SK-MEL-5 (cell line): ENCODE measurements around the gene PIK3R4. TPM values are rescaled to one million over a fixed set of nuclear protein-coding genes. Genes with fewer than 3 reads are reported as not detected.

Experiments
- DNase-seq: peaks from one replicate; pipeline ENCODE4 v3.0.0-alpha.2; 2016; ENCODE audit warnings: low read depth, low spot score
- in situ Hi-C: cut with HindIII; loops from 2 replicates; pipeline ENCODE4 v1.10.0; 2016; ENCODE audit warnings: low sequenced_read_pairs, high pct_unique_total_duplicates, low pct_unique_long_range_greater_than_20kb
- total RNA-seq: library from RNA; depleted of rRNA; stranded (reverse); fragments of >200 nt; shearing (Covaris generic); gene quantifications from 2 replicates; pipeline ENCODE4 v1.2.3, GENCODE V29; 2014; rRNA removed

PIK3R4 gene
- total RNA-seq, 1 experiment from 2014 or later, result 44.6 TPM

DNA sequence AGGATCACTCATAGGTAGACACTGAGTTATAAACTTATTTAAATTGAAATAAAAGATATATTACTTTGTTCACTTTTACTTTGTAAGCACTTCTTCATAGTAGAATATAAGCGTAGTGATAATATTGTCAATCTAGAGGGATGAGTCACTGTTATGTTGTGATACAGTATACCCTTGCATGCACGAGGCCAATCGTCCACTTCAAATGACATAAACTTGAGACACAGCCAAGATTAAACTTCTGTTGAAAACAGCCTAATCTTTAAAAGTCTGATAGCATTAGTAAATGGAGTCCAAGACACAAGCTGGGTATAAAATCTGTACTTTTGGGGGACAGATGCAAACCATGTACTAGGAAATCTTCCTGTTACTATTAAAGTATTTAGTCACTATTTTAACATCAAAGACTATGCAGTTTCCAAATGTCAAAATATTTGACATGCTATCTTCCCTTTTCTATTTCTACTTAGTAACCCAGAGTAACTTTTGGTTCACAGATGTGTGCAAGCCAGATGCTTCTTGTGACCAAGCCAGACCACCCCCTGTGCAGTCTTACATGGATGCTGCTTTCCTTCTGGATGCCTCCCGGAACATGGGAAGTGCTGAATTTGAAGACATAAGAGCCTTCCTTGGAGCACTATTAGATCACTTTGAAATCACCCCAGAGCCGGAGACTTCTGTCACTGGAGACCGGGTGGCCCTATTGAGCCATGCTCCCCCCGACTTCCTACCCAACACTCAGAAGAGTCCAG, 85.3 kb downstream of the PIK3R4 start:
- in situ Hi-C loops, result no loop called here
- DNase-seq, result no peak

GRCh38 chr3:130659911-130660310, 86.7 kb downstream of the PIK3R4 start:
- in situ Hi-C loops, result no loop called here

GRCh38 chr3:130658678-130659077, 88.0 kb downstream of the PIK3R4 start:
- DNase-seq, result no peak
- in situ Hi-C loops, result no loop called here

More at GRCh38 chr3:130659911-130660310, 86.7 kb downstream of the PIK3R4 start:
- DNase-seq, result no peak

DNA sequence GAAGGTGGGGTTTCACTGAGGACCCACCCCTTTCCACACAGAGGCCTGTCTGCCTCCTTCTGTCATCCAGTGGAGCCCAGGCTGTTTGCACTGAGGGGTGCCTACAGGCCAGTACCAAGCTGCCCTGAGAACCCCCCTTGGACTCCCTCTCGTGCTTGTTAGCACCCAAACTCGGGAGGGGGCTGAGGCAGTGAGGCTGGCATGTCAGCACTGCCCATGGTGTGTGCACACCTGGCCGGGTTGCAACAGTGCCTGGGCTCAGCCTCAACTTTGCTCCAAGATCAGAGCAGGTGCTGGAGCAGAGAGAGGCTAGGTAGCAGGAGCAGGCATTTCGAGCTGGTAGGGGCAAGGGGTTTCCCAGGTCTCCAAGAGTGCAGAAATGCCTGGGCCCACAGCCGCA, 90.0 kb downstream of the PIK3R4 start:
- in situ Hi-C loops, result no loop called here
- no peak for DNase-seq

GRCh38 chr3:130654921-130655320, 91.7 kb downstream of the PIK3R4 start:
- in situ Hi-C loops, result no loop called here
- no peak for DNase-seq

GRCh38 chr3:130654091-130654490, 92.5 kb downstream of the PIK3R4 start:
- no peak for DNase-seq
- in situ Hi-C loops, result no loop called here

- in situ Hi-C loops, result no loop called here
- DNase-seq, result no peak
Observed at GRCh38 chr3:130649061-130649654, 97.5 kb downstream of the PIK3R4 start.

GRCh38 chr3:130648293-130648692, 98.3 kb downstream of the PIK3R4 start:
- no peak for DNase-seq
- in situ Hi-C loops, result no loop called here

- DNase-seq, result no peak
- in situ Hi-C loops, result no loop called here
Observed at GRCh38 chr3:130645261-130645660, 101.4 kb downstream of the PIK3R4 start.

- in situ Hi-C loops, result no loop called here
- no peak for DNase-seq
Observed at GRCh38 chr3:130644628-130645253, 101.9 kb downstream of the PIK3R4 start.

- in situ Hi-C loops, result no loop called here
- DNase-seq, result no peak
Observed at GRCh38 chr3:130640027-130640426, 106.6 kb downstream of the PIK3R4 start.

DNA sequence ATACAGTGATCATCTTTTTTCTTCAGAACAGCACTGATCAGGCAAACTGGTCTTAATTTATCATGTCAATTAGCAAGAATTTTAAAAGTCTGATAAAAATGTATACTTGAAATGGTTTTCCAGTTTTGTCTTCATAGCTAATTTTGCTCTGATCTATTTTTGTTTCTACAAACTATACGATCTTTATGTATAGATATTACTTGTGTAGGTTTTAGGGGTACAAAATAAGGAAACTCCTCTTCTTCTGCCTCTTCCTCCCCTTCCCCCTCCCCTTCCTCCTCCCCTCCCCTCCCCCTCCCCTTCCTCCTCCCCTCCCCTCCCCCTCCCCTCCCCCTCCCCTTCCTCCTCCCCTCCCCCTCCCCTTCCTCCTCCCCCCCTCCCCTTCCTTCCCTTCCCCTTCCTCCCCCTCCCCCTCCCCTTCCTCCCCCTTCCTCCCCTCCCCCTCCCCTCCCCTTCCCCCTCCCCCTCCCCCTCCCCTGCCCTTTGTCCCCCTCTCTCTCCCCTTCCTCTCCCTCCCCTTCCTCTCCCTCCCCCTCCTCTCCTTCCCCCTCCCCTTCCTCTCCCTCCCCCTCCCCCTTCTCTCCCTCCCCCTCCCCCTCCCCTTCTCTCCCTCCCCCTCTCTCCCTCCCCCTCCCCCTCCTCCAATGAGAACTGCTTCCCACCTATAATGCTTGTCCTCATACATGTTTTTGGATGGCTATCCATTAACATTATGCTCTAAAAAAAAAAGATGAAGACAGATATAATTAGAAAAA, 110.0 kb downstream of the PIK3R4 start:
- no peak for DNase-seq
- in situ Hi-C loops, result no loop called here

- in situ Hi-C loops, result no loop called here
- DNase-seq, result no peak
Observed at GRCh38 chr3:130635978-130636377, 110.7 kb downstream of the PIK3R4 start.

GRCh38 chr3:130635285-130635684, 111.3 kb downstream of the PIK3R4 start:
- in situ Hi-C loops, result no loop called here
- no peak for DNase-seq

Other genes starting within 250 kb of the PIK3R4 start
- gene COL6A6, start 229.7 kb downstream of the PIK3R4 start, total RNA-seq, result 0.11 TPM in 1 of 2 replicates, not detected in the other
- 34.7 and 37.5 TPM in 2 replicates for gene ATP2C1, start 147.3 kb upstream of the PIK3R4 start, total RNA-seq